ENCODE results near the gene BAIAP2L1. TPM values are rescaled to one million over a fixed set of nuclear protein-coding genes. Genes with fewer than 3 reads are reported as not detected.

Gene BAIAP2L1
- polyA plus RNA-seq, 1 donor (not counting 4 experiments of a cell fraction or from before 2014, with no cell fraction given) = 41.7 TPM

- dilution Hi-C loops (cut with MboI; ENCODE audit: extremely low pct_ligation_motif_present, low sequenced_read_pairs) = no loop called here
- peaks cover 6% of the 10 kb centered on the region for H3K4me1 ChIP-seq (ENCODE audit: control insufficient read depth, extremely low read depth, insufficient read depth, low read length)
Observed at GRCh38 chr7:98362517-98362916, 38.4 kb downstream of the BAIAP2L1 start.

GRCh38 chr7:98360221-98361130, 40.4 kb downstream of the BAIAP2L1 start:
- peaks cover 26% of the 10 kb centered on the region for H3K79me2 ChIP-seq (ENCODE audit: control insufficient read depth, insufficient read depth, low read length)
- no peaks in the 10 kb centered on the region for H3K27me3 ChIP-seq (ENCODE audit: control insufficient read depth, extremely low read depth, insufficient read depth, low read length)
- H3K9ac ChIP-seq (ENCODE audit: control insufficient read depth, extremely low read depth, insufficient read depth, low read length) = no peak overlapping the region
- DNase-seq (ENCODE audit: low read depth, low spot score) = no peak
- H3K27ac ChIP-seq (ENCODE audit: control insufficient read depth, insufficient read depth, low read length) = no peak overlapping the region
- no peak for TF ChIP-seq CTCF (optimal IDR thresholded peaks at IDR 0.05 in 1 of 3, IDR thresholded peaks at IDR 0.05 in 1 of 3, conservative IDR thresholded peaks at IDR 0.05 in 1 of 3; ENCODE audit: extremely low read depth in 1 of 3, insufficient read depth in 2 of 3, low read length in 3 of 3)
- no peaks in the 10 kb centered on the region for H3K9me3 ChIP-seq (ENCODE audit: control insufficient read depth, low read depth, low read length)
- no peak overlapping the region for H3K4me2 ChIP-seq (ENCODE audit: control insufficient read depth, extremely low read depth, insufficient read depth, low read depth, low read length)
- peaks cover 8 to 13% of the 10 kb centered on the region in 2 experiments for H3K36me3 ChIP-seq (ENCODE audit: control insufficient read depth in 2 of 2, extremely low read depth in 1 of 2, insufficient read depth in 2 of 2, low read length in 2 of 2)
- no peaks in the 10 kb centered on the region for H3K9me1 ChIP-seq (ENCODE audit: control insufficient read depth, extremely low read depth, insufficient read depth, low read length)
- dilution Hi-C loops (cut with MboI; ENCODE audit: extremely low pct_ligation_motif_present, low sequenced_read_pairs) = no loop called here
- no peak for FAIRE-seq
- no peak overlapping the region for H3K4me3 ChIP-seq (ENCODE audit: control insufficient read depth in 2 of 3, extremely low read depth in 1 of 3, insufficient read depth in 2 of 3, low read depth in 1 of 3, low read length in 3 of 3)
- no peaks in the 10 kb centered on the region for H4K20me1 ChIP-seq (ENCODE audit: control insufficient read depth, extremely low read depth, insufficient read depth, low read length)
- H3K4me1 ChIP-seq (ENCODE audit: control insufficient read depth, extremely low read depth, insufficient read depth, low read length) = peaks cover 12% of the 10 kb centered on the region
- H2AFZ ChIP-seq (ENCODE audit: control insufficient read depth, low read length) = no peak overlapping the region

More at GRCh38 chr7:98362517-98362916, 38.4 kb downstream of the BAIAP2L1 start:
- no peak overlapping the region for H3K9ac ChIP-seq (ENCODE audit: control insufficient read depth, extremely low read depth, insufficient read depth, low read length)
- H3K27ac ChIP-seq (ENCODE audit: control insufficient read depth, insufficient read depth, low read length) = no peak overlapping the region
- no peaks in the 10 kb centered on the region for H3K9me3 ChIP-seq (ENCODE audit: control insufficient read depth, low read depth, low read length)
- H3K27me3 ChIP-seq (ENCODE audit: control insufficient read depth, extremely low read depth, insufficient read depth, low read length) = no peaks in the 10 kb centered on the region
- peaks cover 12 to 19% of the 10 kb centered on the region in 2 experiments for H3K36me3 ChIP-seq (ENCODE audit: control insufficient read depth in 2 of 2, extremely low read depth in 1 of 2, insufficient read depth in 2 of 2, low read length in 2 of 2)
- no peak for DNase-seq (ENCODE audit: low read depth, low spot score)
- no peak overlapping the region for H3K4me2 ChIP-seq (ENCODE audit: control insufficient read depth, extremely low read depth, insufficient read depth, low read depth, low read length)
- no peak for FAIRE-seq
- H3K4me3 ChIP-seq (ENCODE audit: control insufficient read depth in 2 of 3, extremely low read depth in 1 of 3, insufficient read depth in 2 of 3, low read depth in 1 of 3, low read length in 3 of 3) = no peak overlapping the region
- H4K20me1 ChIP-seq (ENCODE audit: control insufficient read depth, extremely low read depth, insufficient read depth, low read length) = no peaks in the 10 kb centered on the region
- no peak overlapping the region for H2AFZ ChIP-seq (ENCODE audit: control insufficient read depth, low read length)
- H3K79me2 ChIP-seq (ENCODE audit: control insufficient read depth, insufficient read depth, low read length) = peaks cover 32% of the 10 kb centered on the region
- no peak for TF ChIP-seq CTCF (optimal IDR thresholded peaks at IDR 0.05 in 1 of 3, IDR thresholded peaks at IDR 0.05 in 1 of 3, conservative IDR thresholded peaks at IDR 0.05 in 1 of 3; ENCODE audit: extremely low read depth in 1 of 3, insufficient read depth in 2 of 3, low read length in 3 of 3)
- no peak for TF ChIP-seq EZH2 (IDR thresholded peaks at IDR 0.05; ENCODE audit: low read length)
- no peaks in the 10 kb centered on the region for H3K9me1 ChIP-seq (ENCODE audit: control insufficient read depth, extremely low read depth, insufficient read depth, low read length)

Data from keratinocyte (primary cell).